ENCODE measurements around the gene NME3.

Gene NME3

GRCh38 chr16:1768061-1768766 is 3.1 kb downstream of the NME3 start:
- DNase-seq, result no peak

DNA sequence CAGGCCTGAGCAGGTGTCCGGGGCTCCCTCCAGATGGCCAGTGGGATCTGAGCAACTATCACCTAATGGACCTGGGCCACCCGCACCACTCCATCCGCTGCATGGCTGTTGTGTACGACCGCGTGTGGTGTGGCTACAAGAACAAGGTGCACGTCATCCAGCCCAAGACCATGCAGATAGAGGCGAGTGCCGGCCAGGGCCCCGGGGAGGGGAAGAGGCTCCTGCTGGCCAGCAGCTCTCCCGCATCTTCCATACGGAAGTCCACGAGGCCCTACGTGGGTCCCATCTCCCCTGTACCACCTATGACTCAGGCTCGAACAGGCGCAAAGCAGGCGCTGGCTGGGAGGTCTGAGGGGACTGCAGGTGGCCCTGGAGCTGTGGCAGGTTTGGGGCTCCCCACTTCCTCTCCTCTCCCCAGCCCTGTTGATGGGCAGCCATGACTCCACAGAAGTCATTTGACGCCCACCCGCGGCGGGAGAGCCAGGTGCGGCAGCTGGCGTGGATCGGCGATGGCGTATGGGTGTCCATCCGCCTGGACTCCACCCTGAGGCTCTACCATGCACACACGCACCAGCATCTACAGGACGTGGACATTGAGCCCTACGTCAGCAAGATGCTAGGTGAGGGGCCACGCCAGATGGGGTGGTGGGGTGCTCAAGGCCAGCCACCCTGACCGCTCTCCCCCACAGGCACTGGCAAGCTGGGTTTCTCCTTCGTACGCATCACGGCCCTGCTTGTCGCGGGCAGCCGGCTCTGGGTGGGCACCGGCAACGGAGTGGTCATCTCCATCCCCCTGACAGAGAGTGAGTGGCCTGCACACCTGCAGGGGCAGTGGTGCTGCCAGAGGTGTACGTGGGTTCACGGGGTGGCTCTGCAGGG is 4.0 kb downstream of the NME3 start:
- DNase-seq, result no peak

- no peak for DNase-seq
These were observed 4.6 kb downstream of the NME3 start for GRCh38 chr16:1766701-1767100.

DNA sequence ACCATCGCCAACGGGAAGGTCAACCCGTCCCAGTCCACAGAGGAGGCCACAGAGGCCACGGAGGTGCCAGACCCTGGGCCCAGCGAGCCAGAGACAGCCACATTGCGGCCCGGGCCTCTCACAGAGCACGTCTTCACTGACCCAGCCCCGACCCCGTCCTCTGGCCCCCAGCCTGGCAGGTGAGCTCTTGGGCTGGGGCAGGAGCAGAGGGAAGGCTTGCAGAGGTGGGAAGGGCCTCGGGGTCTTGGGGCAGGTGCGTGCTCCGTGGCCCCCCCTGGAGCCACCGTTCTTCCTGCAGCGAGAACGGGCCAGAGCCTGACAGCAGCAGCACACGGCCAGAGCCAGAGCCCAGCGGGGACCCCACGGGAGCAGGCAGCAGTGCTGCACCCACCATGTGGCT is 5.1 kb downstream of the NME3 start:
- DNase-seq, result no peak

DNA sequence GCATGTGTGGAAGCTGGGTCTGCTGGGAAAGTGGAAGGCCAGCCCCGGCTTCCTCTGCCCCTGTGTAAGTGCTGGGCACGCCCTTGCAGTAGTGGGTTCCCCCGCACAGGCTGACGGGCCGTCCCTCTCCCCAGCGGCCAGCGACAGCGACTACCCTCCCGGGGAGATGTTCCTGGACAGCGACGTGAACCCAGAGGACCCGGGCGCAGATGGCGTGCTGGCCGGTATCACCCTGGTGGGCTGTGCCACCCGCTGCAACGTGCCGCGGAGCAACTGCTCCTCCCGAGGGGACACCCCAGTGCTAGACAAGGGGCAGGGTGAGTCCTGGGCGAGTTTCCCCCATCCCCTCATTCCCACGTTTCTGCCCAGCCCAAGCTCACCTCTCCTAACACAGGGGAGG is 5.5 kb downstream of the NME3 start:
- no peak for DNase-seq

- DNase-seq, result no peak
These were observed 6.4 kb downstream of the NME3 start for GRCh38 chr16:1764971-1765370.

- DNase-seq, result no peak
These were observed 7.5 kb downstream of the NME3 start for GRCh38 chr16:1763521-1764511.

DNA sequence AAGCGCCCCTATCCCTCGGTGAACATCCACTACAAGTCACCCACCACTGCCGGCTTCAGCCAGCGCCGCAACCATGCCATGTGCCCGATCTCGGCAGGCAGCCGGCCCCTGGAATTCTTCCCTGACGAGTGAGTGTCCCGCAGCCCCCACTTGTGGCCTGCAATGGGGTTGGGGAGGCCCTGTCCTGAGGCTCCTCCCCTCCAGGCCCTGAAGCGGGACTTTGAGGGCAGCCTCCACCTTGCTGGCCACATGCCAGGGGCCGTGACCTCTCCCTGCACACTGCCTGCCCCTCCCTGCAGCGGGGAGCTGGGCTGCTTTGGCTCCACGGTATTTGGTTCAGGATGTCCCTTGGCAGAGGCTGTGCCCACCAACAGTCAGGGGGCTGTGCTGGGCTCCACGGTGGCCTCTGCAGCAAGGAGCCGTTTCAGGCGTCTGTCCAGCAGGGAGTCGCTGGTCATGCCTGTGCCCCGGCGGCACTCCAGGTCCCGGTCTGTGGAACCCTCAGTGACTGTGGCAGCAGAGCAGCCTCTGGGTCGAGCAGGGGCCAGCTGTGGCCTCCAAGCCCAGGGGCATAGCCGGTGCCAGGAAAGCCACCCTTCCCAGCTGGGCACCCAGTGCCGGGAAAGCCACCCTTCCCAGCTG is 8.3 kb downstream of the NME3 start:
- DNase-seq, result no peak

- DNase-seq, result no peak
These were observed 9.0 kb downstream of the NME3 start for GRCh38 chr16:1762196-1762878.

- DNase-seq, result no peak
These were observed 9.6 kb downstream of the NME3 start for GRCh38 chr16:1761751-1762150.

GRCh38 chr16:1760911-1761310 is 10.4 kb downstream of the NME3 start:
- DNase-seq, result no peak

DNA sequence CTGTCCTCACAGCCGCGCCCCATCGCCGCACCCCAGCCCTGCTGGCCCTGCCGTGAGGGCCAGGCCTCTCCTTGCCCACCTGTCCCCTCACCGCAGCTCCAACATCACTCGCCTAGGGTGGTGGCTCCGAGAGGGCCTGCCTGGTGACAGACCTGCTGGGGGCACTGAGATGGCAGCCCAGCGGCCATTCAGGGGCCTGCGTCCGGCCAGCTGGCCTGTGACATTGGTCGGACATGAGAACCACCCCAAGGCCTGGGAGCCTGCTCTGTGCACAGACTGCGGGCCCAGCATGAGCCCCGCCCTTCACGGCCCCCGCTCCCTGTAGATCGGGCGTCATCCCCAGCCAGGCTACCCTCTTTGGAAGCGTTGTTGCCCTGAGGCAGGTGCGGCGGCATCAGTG is 11.8 kb downstream of the NME3 start:
- no peak for DNase-seq

GRCh38 chr16:1758923-1759322 is 12.4 kb downstream of the NME3 start:
- no peak for DNase-seq

DNA sequence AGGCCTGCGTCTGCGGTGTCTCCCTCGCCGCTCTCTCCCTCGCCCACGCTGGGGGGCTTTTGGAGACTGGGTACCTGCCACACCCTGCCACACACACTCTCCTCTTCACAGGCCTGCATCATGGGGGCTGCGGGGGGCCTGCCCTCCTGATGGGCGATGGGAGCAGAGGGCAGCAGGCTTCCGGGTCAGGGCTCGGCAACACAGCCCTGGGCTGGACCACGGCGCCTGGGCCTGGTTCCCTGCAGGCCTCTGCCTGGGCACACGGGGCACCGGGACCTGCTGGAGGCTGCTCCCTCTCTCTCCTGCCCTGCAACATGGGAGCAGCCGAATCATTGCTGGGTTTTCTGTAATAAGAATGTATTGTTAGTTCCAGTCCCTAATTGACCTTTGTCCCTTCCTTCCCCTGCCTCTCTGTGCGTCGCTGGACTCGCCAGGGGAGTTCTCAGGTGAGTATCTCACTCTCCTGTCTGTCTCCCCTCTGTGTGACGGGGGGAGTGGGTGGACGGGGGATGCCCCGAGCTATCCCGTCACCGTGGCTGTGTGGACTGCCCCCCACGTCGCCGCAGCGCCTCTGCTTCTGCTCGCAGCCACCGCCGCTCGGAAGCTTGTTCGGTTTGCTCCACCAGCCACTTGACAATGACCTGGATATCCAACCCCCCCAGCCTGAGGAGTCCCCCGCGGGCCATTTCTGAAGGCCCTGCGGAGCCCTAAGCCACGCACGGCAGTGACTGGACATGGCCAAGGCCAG is 13.5 kb downstream of the NME3 start:
- DNase-seq, result no peak

DNA sequence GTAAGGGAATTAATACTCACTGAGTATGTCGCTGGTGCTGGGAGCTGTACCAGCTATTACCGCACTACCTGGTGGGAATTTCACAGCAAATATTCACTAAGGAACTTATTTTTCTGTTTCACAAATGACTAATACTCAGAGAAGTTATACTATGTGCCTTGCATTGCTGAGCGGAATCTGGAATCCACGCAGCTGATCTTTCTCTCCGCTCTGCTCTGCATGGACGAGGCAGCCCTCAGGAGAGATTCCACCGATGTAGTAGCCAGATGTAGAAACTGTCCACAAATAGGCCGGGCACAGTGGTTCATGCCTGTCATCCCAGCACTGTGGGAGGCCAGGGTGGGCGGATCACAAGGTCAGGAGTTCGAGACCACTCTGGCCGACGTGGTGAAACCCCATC is 17.1 kb downstream of the NME3 start:
- DNase-seq, result no peak

GRCh38 chr16:1752853-1753252 is 18.5 kb downstream of the NME3 start:
- no peak for DNase-seq

DNA sequence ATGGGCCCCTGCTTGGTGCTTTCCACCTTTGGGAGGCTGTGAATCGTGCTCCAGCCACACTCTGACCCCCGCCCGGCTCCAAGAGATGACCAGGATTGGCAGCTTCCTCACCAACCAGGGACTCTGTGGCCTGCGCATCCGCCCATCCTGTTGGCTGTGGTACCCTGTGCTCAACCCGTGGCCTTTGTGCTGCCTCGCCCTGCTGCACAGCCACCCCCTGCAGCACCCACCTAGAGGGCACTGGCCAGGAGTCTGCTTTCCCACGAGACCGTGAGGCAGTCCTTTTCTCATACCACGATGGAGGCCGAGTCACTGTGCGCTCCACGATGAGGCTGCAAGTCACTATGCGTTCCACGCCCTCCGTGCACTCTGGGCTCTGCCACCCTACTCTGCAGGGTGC is 19.4 kb downstream of the NME3 start:
- DNase-seq, result no peak

- DNase-seq, result no peak
These were observed 21.9 kb downstream of the NME3 start for GRCh38 chr16:1749152-1750117.

DNA sequence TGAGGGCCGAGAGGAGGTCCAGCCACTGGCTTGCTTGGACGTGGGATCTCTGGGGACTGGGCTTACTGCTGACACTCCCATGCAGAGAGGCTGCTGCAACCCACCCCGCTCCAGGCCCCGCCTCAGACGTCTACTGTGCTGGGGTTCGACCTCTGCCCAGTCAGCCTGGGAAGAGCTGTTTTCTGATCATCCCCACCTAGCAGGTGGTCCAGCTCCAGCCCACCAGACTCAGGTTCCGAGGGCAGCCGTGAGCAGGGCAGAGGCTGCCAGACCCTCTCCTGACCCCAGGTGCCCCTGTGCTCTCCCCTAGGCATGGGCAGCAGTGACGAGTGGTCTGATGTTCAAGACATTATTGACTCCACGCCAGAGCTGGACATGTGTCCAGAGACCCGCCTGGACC is 23.4 kb downstream of the NME3 start:
- DNase-seq, result no peak

DNA sequence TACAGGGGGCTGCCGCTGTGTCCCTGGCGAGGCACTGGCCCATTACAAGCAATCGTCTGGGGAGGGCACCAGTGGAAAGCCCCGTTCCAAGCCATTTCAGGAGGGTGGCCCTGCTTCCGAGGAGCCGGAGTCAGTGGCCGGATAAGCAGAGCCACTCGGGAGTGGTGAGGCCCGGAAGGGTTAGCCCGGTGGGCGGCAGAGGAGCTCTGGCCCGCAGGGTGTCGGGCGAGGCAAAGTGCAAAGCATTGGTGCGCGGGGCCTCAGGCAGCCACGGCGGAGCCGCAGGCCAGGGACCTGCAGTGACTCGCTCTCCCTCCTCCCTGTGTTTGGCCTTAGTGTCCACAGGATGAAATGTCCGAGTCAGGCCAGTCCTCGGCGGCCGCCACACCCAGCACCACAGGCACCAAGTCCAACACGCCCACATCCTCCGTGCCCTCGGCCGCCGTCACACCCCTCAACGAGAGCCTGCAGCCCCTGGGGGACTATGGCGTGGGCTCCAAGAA is 24.6 kb downstream of the NME3 start:
- DNase-seq, result no peak
